Neural progenitor cell (in vitro differentiated cells): ENCODE measurements around the gene SPOP. TPM values are rescaled to one million over a fixed set of nuclear protein-coding genes. Genes with fewer than 3 reads are reported as not detected.

ENCODE experiments used
- DNase-seq: peaks from one replicate; pipeline ENCODE4 v3.0.0-alpha.2; 2016; ENCODE audit warnings: low spot score
- H2AFZ ChIP-seq: fragments of 200-600 bp; sonication (generic); replicated peaks from 2 replicates; pipeline ENCODE4 v1.6.1; 2016; ENCODE audit warnings: antibody characterized with exemption
- H3F3A ChIP-seq: fragments of 200-600 bp; sonication (generic); 2 replicates; pipeline ENCODE4 v1.6.1; 2016; ENCODE audit warnings: antibody characterized with exemption, low read depth
- H3K27ac ChIP-seq: fragments of 200-600 bp; sonication (generic); 2 replicates; pipeline ENCODE4 v1.5.1; 2016; ENCODE audit warnings: mild to moderate bottlenecking
- H3K27me3 ChIP-seq: fragments of 200-600 bp; sonication (generic); 2 replicates; pipeline ENCODE4 v1.6.1; 2016; ENCODE audit warnings: mild to moderate bottlenecking, moderate library complexity
- H3K36me3 ChIP-seq: fragments of 200-600 bp; sonication (generic); 2 replicates; pipeline ENCODE4 v1.5.1; 2016
- H3K4me1 ChIP-seq: fragments of 200-600 bp; sonication (generic); 2 replicates; pipeline ENCODE4 v1.6.1; 2016; ENCODE audit warnings: mixed run types
- H3K4me2 ChIP-seq: fragments of 200-600 bp; sonication (generic); 2 replicates; pipeline ENCODE4 v1.6.1; 2016
- H3K4me3 ChIP-seq: fragments of 200-600 bp; sonication (generic); 2 replicates; pipeline ENCODE4 v1.5.1; 2016
- H3K79me2 ChIP-seq: fragments of 200-600 bp; sonication (generic); 2 replicates; pipeline ENCODE4 v1.6.1; 2016; ENCODE audit warnings: low read depth
- H3K9ac ChIP-seq: fragments of 200-600 bp; sonication (generic); 2 replicates; pipeline ENCODE4 v1.6.1; 2016
- H3K9me3 ChIP-seq: fragments of 200-600 bp; sonication (generic); 2 replicates; pipeline ENCODE4 v1.5.1; 2016; ENCODE audit warnings: low read depth
- H4K20me1 ChIP-seq: fragments of 200-600 bp; sonication (generic); 2 replicates; pipeline ENCODE4 v1.6.1; 2016; ENCODE audit warnings: low read depth
- H3K27ac Mint-ChIP-seq: 3 replicates; pipeline ENCODE4 v1.8.0; 2021; ENCODE audit warnings: mixed read lengths
- H3K27me3 Mint-ChIP-seq: 2 replicates; pipeline ENCODE4 v1.8.0; 2022; ENCODE audit warnings: low read depth, mild to moderate bottlenecking, inconsistent platforms, moderate library complexity, mixed read lengths; ENCODE audit not compliant: insufficient read depth
- H3K36me3 Mint-ChIP-seq: 3 replicates; pipeline ENCODE4 v1.8.0; 2021; ENCODE audit warnings: mixed read lengths
- H3K4me1 Mint-ChIP-seq: 3 replicates; pipeline ENCODE4 v1.8.0; 2021; ENCODE audit warnings: mixed read lengths
- H3K4me3 Mint-ChIP-seq: 3 replicates; pipeline ENCODE4 v1.8.0; 2021; ENCODE audit warnings: mild to moderate bottlenecking, moderate library complexity, mixed read lengths
- H3K9me3 Mint-ChIP-seq: 3 replicates; pipeline ENCODE4 v1.8.0; 2020; ENCODE audit warnings: mixed read lengths
- CTCF ChIP-seq: fragments of 200-600 bp; sonication (generic); IDR thresholded peaks from 2 replicates; pipeline ENCODE4 v1.5.1; 2017; ENCODE audit warnings: antibody characterized with exemption, mild to moderate bottlenecking
- EZH2 ChIP-seq: fragments of 200-600 bp; sonication (generic); IDR thresholded peaks from 2 replicates; pipeline ENCODE4 v1.6.1; 2017; ENCODE audit warnings: antibody characterized with exemption, mild to moderate bottlenecking, moderate library complexity
- EZH2phosphoT487 ChIP-seq: fragments of 200-600 bp; sonication (generic); IDR thresholded peaks from 2 replicates; pipeline ENCODE4 v1.6.1; 2017; ENCODE audit warnings: antibody characterized with exemption
- total RNA-seq: library from RNA; depleted of rRNA; stranded (reverse); fragments of >200 nt; gene quantifications from 2 replicates; pipeline ENCODE4 v1.2.3, GENCODE V29; 2015; ENCODE audit warnings: low replicate concordance

The SPOP gene
- total RNA-seq, 1 donor from 2014 or later: 40.3 TPM

- H3K79me2 ChIP-seq: peaks cover 16% of the 10 kb centered on the region
- H3K9ac ChIP-seq: no peak overlapping the region
- no peaks in the 10 kb centered on the region for H3K9me3 ChIP-seq
- H2AFZ ChIP-seq: no peak overlapping the region
- no peaks in the 10 kb centered on the region for H4K20me1 ChIP-seq
- Mint-ChIP-seq H3K4me3 (peak overlapping the region; percentile 62), H3K36me3 (peaks cover 6% of the 10 kb centered on the region), H3K27me3 (peaks cover 6% of the 10 kb centered on the region), H3K4me1 (peaks cover 23% of the 10 kb centered on the region), H3K9me3 (no peaks in the 10 kb centered on the region), H3K27ac (no peak overlapping the region)
- peaks cover 27% of the 10 kb centered on the region for H3F3A ChIP-seq
- no peak overlapping the region for H3K4me3 ChIP-seq
- no peak for DNase-seq
- no peak for TF ChIP-seq EZH2phosphoT487
- no peak for TF ChIP-seq EZH2
- no peak for TF ChIP-seq CTCF
- peaks cover 7% of the 10 kb centered on the region for H3K4me1 ChIP-seq
- no peak overlapping the region for H3K4me2 ChIP-seq
- no peak overlapping the region for H3K27ac ChIP-seq
- no peaks in the 10 kb centered on the region for H3K27me3 ChIP-seq
- no peaks in the 10 kb centered on the region for H3K36me3 ChIP-seq
Observed at GRCh38 chr17:49705254-49705653, 27.4 kb upstream of the SPOP start.

GRCh38 chr17:49703557-49704277 lies 25.8 kb upstream of the SPOP start:
- H3K4me1 Mint-ChIP-seq: peaks cover 23% of the 10 kb centered on the region
- Histone ChIP-seq H3K79me2 (peaks cover 16% of the 10 kb centered on the region), H3K27me3 (no peaks in the 10 kb centered on the region), H4K20me1 (no peaks in the 10 kb centered on the region), H3K9ac (no peak overlapping the region), H3K4me1 (peaks cover 7% of the 10 kb centered on the region), H2AFZ (no peak overlapping the region), H3K9me3 (no peaks in the 10 kb centered on the region), H3K4me3 (no peak overlapping the region), H3F3A (peaks cover 18% of the 10 kb centered on the region), H3K27ac (no peak overlapping the region), H3K4me2 (no peak overlapping the region), H3K36me3 (no peaks in the 10 kb centered on the region)
- DNase-seq: peak; percentile 79
- peaks cover 9% of the 10 kb centered on the region for H3K36me3 Mint-ChIP-seq
- H3K9me3 Mint-ChIP-seq: no peaks in the 10 kb centered on the region
- TF ChIP-seq CTCF: peak; percentile 63
- TF ChIP-seq EZH2phosphoT487: no peak
- H3K4me3 Mint-ChIP-seq: no peak overlapping the region
- H3K27ac Mint-ChIP-seq: no peak overlapping the region
- peaks cover 10% of the 10 kb centered on the region for H3K27me3 Mint-ChIP-seq

GRCh38 chr17:49700960-49701359 lies 23.1 kb upstream of the SPOP start:
- no peak for DNase-seq
- H3K4me3 ChIP-seq: no peak overlapping the region
- H3K27me3 Mint-ChIP-seq: peaks cover 8% of the 10 kb centered on the region
- H3K36me3 Mint-ChIP-seq: peaks cover 9% of the 10 kb centered on the region
- no peaks in the 10 kb centered on the region for H4K20me1 ChIP-seq
- no peaks in the 10 kb centered on the region for H3K36me3 ChIP-seq
- TF ChIP-seq CTCF: no peak
- no peak for TF ChIP-seq EZH2
- no peak for TF ChIP-seq EZH2phosphoT487
- H3K4me1 Mint-ChIP-seq: peaks cover 8% of the 10 kb centered on the region
- H3K27ac ChIP-seq: no peak overlapping the region
- H3K4me1 ChIP-seq: no peaks in the 10 kb centered on the region
- no peaks in the 10 kb centered on the region for H3K27me3 ChIP-seq
- no peaks in the 10 kb centered on the region for H3K9me3 Mint-ChIP-seq
- no peak overlapping the region for H2AFZ ChIP-seq
- H3K4me2 ChIP-seq: no peak overlapping the region
- no peaks in the 10 kb centered on the region for H3K9me3 ChIP-seq
- H3K27ac Mint-ChIP-seq: no peak overlapping the region
- peaks cover 14% of the 10 kb centered on the region for H3F3A ChIP-seq
- H3K4me3 Mint-ChIP-seq: no peak overlapping the region
- H3K79me2 ChIP-seq: no peaks in the 10 kb centered on the region
- no peak overlapping the region for H3K9ac ChIP-seq
